CD4-positive, CD25-positive, alpha-beta regulatory T cell (primary cell): ENCODE measurements around the gene THSD7A. TPM values are rescaled to one million over a fixed set of nuclear protein-coding genes. Genes with fewer than 3 reads are reported as not detected.

Experiments used
- ATAC-seq, 2 donors: fragments of 150-1000 bp; cut with Tn5 transposase; one replicate each; pipeline ENCODE4 v1.10.0; 2021; ENCODE audit warnings: low read depth in 2 of 2, moderate number of reproducible peaks in 2 of 2, moderate library complexity in 1 of 2
- DNase-seq, 3 donors: peaks; one replicate each; pipeline versions ENCODE4 v3.0.0 to v3.0.0-alpha.2; 2012 to 2022; ENCODE audit warnings: mixed read lengths in 1 of 3
- H3K27ac ChIP-seq: one replicate; pipeline ENCODE4 v1.7.0; 2013; ENCODE audit warnings: mild to moderate bottlenecking, low read length; ENCODE audit not compliant: insufficient read depth, poor library complexity, severe bottlenecking
- H3K27me3 ChIP-seq: one replicate; pipeline ENCODE4 v1.7.0; 2013; ENCODE audit warnings: low read length; ENCODE audit not compliant: control insufficient read depth, insufficient read depth
- H3K36me3 ChIP-seq: one replicate; pipeline ENCODE4 v1.7.0; 2013; ENCODE audit warnings: mild to moderate bottlenecking, low read length, moderate library complexity; ENCODE audit not compliant: control insufficient read depth, insufficient read depth
- H3K4me1 ChIP-seq: 2 replicates; pipeline ENCODE4 v1.7.0; 2013; ENCODE audit warnings: mild to moderate bottlenecking, low read length; ENCODE audit not compliant: insufficient read depth, control insufficient read depth, poor library complexity, severe bottlenecking
- H3K4me3 ChIP-seq: one replicate; pipeline ENCODE4 v1.7.0; 2013; ENCODE audit warnings: low read depth, mild to moderate bottlenecking, low read length, moderate library complexity
- H3K9me3 ChIP-seq, 2 experiments: 1 replicate in 1 of 2; 2 replicates in 1 of 2; pipeline ENCODE4 v1.7.0; 2013; ENCODE audit warnings: low read length in 2 of 2, mild to moderate bottlenecking in 1 of 2, moderate library complexity in 1 of 2; ENCODE audit not compliant: control insufficient read depth in 2 of 2
- H3K27ac Mint-ChIP-seq, 3 donors: one replicate each; pipeline ENCODE4 v1.8.0; 2020 to 2022; ENCODE audit warnings: mild to moderate bottlenecking in 3 of 3, mixed read lengths in 3 of 3, moderate library complexity in 2 of 3
- H3K27me3 Mint-ChIP-seq: one replicate; pipeline ENCODE4 v1.8.0; 2022; ENCODE audit warnings: mild to moderate bottlenecking, mixed read lengths
- H3K36me3 Mint-ChIP-seq: one replicate; pipeline ENCODE4 v1.8.0; 2020; ENCODE audit warnings: mixed read lengths
- H3K4me1 Mint-ChIP-seq, 4 donors: one replicate each; pipeline ENCODE4 v1.8.0; 2020 to 2022; ENCODE audit warnings: mixed read lengths in 4 of 4, mild to moderate bottlenecking in 1 of 4
- H3K4me3 Mint-ChIP-seq, 4 donors: one replicate each; pipeline ENCODE4 v1.8.0; 2020 to 2022; ENCODE audit warnings: mild to moderate bottlenecking in 4 of 4, mixed read lengths in 4 of 4, moderate library complexity in 3 of 4
- H3K9me3 Mint-ChIP-seq, 7 donors: one replicate each; pipeline ENCODE4 v1.8.0; 2020 to 2022; ENCODE audit warnings: mixed read lengths in 7 of 7, mild to moderate bottlenecking in 3 of 7, moderate library complexity in 2 of 7
- polyA plus RNA-seq, 4 donors: library from polyadenylated mRNA; unstranded; fragments of 300-500 nt; fragmentation: Illumina TruSeq; gene quantifications; one replicate each; pipeline ENCODE4 v1.2.3, GENCODE V29; 2021
- total RNA-seq: library from RNA; stranded (reverse); gene quantifications from one replicate; pipeline ENCODE4 v1.2.3, GENCODE V29; 2022

Gene THSD7A
- total and polyA plus RNA-seq, 5 donors from 2014 or later: 0.02 TPM; not detected in 4

- Mint-ChIP-seq H3K9me3 (peaks cover 0 to 2% (median 0%) of the 10 kb centered on the region in 7 donors), H3K36me3 (no peaks in the 10 kb centered on the region), H3K27me3 (no peaks in the 10 kb centered on the region), H3K4me3 (no peak overlapping the region), H3K4me1 (no peaks in the 10 kb centered on the region), H3K27ac (no peak overlapping the region)
- Histone ChIP-seq H3K9me3 (no peaks in the 10 kb centered on the region), H3K27ac (no peak overlapping the region), H3K27me3 (no peaks in the 10 kb centered on the region), H3K4me3 (no peak overlapping the region), H3K4me1 (no peaks in the 10 kb centered on the region), H3K36me3 (no peaks in the 10 kb centered on the region)
- DNase-seq (no peak), ATAC-seq (no peak)
Measured at GRCh38 chr7:11437994-11438393, 394.0 kb downstream of the THSD7A start.

- Histone ChIP-seq H3K4me3 (no peak overlapping the region), H3K27ac (no peak overlapping the region), H3K9me3 (no peaks in the 10 kb centered on the region), H3K27me3 (no peaks in the 10 kb centered on the region), H3K36me3 (no peaks in the 10 kb centered on the region), H3K4me1 (no peaks in the 10 kb centered on the region)
- no peaks in the 10 kb centered on the region for H3K4me1 Mint-ChIP-seq
- ATAC-seq: no peak
- H3K36me3 Mint-ChIP-seq: no peaks in the 10 kb centered on the region
- H3K27me3 Mint-ChIP-seq: no peaks in the 10 kb centered on the region
- no peak overlapping the region for H3K4me3 Mint-ChIP-seq
- H3K27ac Mint-ChIP-seq: no peak overlapping the region
- no peak for DNase-seq
- peaks cover 0 to 2% (median 0%) of the 10 kb centered on the region in 7 donors for H3K9me3 Mint-ChIP-seq
Measured at GRCh38 chr7:11436773-11437524, 395.0 kb downstream of the THSD7A start.

- ATAC-seq: no peak
- H3K9me3 Mint-ChIP-seq: peaks cover 0 to 2% (median 0%) of the 10 kb centered on the region in 7 donors
Measured at GRCh38 chr7:11436316-11436715, 395.7 kb downstream of the THSD7A start.

DNA sequence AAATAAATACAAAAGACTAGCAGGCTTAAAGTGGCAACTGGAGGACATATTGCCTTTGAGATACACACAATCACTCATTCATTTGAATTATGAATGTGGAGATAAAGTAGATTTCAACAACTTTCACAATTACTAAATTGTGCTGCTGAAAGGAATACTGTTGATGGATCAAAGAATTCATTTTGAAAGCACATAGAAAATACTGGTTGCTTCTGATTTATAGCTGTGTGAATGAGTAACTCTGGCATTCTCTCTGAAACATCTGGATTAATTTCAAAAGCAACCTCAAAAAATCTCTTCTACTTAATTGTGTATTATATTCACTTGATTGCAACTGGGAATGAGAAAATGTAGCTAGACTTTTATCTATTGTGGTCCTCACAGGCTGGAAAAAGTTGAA is 397.6 kb downstream of the THSD7A start:
- no peaks in the 10 kb centered on the region for H3K9me3 ChIP-seq
- H3K36me3 Mint-ChIP-seq: no peaks in the 10 kb centered on the region
- H3K36me3 ChIP-seq: no peaks in the 10 kb centered on the region
- ATAC-seq: no peak
- H3K4me1 Mint-ChIP-seq: no peaks in the 10 kb centered on the region
- H3K4me3 Mint-ChIP-seq: no peak overlapping the region
- peaks cover 0 to 1% (median 0%) of the 10 kb centered on the region in 7 donors for H3K9me3 Mint-ChIP-seq
- no peaks in the 10 kb centered on the region for H3K27me3 ChIP-seq
- no peak overlapping the region for H3K27ac ChIP-seq
- H3K4me1 ChIP-seq: no peaks in the 10 kb centered on the region
- H3K4me3 ChIP-seq: no peak overlapping the region
- DNase-seq: no peak
- no peak overlapping the region for H3K27ac Mint-ChIP-seq
- no peaks in the 10 kb centered on the region for H3K27me3 Mint-ChIP-seq

More at GRCh38 chr7:11436316-11436715, 395.7 kb downstream of the THSD7A start:
- Histone ChIP-seq H3K36me3 (no peaks in the 10 kb centered on the region), H3K27me3 (no peaks in the 10 kb centered on the region), H3K4me1 (no peaks in the 10 kb centered on the region), H3K4me3 (no peak overlapping the region), H3K27ac (no peak overlapping the region), H3K9me3 (no peaks in the 10 kb centered on the region)
- no peak for DNase-seq
- Mint-ChIP-seq H3K27me3 (no peaks in the 10 kb centered on the region), H3K4me3 (no peak overlapping the region), H3K27ac (no peak overlapping the region), H3K4me1 (no peaks in the 10 kb centered on the region), H3K36me3 (no peaks in the 10 kb centered on the region)

DNA sequence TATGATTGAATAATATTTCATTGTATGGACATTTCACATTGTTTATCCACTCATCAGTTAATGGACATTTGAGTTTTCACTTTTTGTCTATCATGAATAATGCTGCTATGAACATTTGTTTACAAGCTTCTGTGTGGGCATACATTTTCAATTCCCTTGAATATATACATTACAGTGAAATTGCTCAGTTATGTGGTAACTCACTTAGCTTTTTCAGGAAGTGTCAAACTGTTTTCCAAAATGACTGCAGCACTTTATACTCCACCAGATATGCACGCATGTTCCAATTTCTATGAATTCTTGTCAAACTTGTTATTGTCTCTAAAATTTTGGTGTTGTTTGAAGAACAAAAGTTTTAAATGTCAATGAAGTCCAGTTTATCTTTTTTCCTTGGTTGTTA is 401.2 kb downstream of the THSD7A start:
- Mint-ChIP-seq H3K4me1 (no peaks in the 10 kb centered on the region), H3K36me3 (no peaks in the 10 kb centered on the region), H3K4me3 (no peak overlapping the region), H3K27me3 (no peaks in the 10 kb centered on the region), H3K9me3 (peaks cover 0 to 1% (median 0%) of the 10 kb centered on the region in 7 donors), H3K27ac (no peak overlapping the region)
- Histone ChIP-seq H3K9me3 (no peaks in the 10 kb centered on the region), H3K36me3 (no peaks in the 10 kb centered on the region), H3K4me1 (no peaks in the 10 kb centered on the region), H3K27me3 (no peaks in the 10 kb centered on the region), H3K4me3 (no peak overlapping the region), H3K27ac (no peak overlapping the region)
- DNase-seq: no peak
- no peak for ATAC-seq

- H3K27me3 ChIP-seq: no peaks in the 10 kb centered on the region
- ATAC-seq (no peak), DNase-seq (no peak)
- H3K36me3 ChIP-seq: no peaks in the 10 kb centered on the region
- no peak overlapping the region for H3K4me3 ChIP-seq
- H3K4me3 Mint-ChIP-seq: no peak overlapping the region
- no peaks in the 10 kb centered on the region for H3K4me1 ChIP-seq
- H3K36me3 Mint-ChIP-seq: no peaks in the 10 kb centered on the region
- no peaks in the 10 kb centered on the region for H3K4me1 Mint-ChIP-seq
- H3K27ac ChIP-seq: no peak overlapping the region
- no peaks in the 10 kb centered on the region for H3K9me3 ChIP-seq
- H3K27me3 Mint-ChIP-seq: no peaks in the 10 kb centered on the region
- no peak overlapping the region for H3K27ac Mint-ChIP-seq
- peaks cover 0 to 1% (median 0%) of the 10 kb centered on the region in 7 donors for H3K9me3 Mint-ChIP-seq
Measured at GRCh38 chr7:11430112-11430511, 401.9 kb downstream of the THSD7A start.

DNA sequence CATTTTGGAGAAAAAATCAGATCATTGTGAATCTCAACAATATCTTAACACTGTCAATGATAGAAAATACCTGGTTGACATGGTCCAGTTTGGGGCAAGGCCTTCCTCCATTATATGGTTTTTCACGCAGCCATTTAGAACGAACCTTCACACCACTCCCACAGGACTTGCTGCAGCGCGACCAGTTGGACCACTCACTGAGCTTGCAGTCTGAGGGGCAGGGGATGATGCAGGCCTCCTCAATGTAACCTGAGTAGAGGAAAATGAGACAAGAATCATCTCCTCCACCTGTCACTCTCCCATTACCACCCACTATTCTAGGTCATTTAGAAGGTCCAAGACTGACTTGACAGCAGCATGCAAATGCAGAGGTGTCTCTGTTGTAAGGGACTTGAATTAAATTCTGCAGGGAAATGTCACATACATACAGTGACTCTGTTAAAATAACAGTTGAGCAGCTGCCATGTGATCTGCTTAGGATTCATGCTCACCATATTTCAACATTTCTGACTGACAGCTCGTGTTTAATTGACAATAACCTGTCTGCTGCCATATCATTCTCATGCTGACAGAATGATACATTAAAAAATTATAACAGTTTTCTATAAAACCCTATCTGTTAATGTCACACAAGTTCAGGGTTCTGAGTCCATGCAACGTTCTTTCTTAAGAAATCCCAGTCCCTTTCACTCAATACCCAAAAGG is 403.0 kb downstream of the THSD7A start:
- Histone ChIP-seq H3K27me3 (no peaks in the 10 kb centered on the region), H3K27ac (no peak overlapping the region), H3K4me1 (no peaks in the 10 kb centered on the region), H3K9me3 (no peaks in the 10 kb centered on the region), H3K36me3 (no peaks in the 10 kb centered on the region), H3K4me3 (no peak overlapping the region)
- no peak overlapping the region for H3K27ac Mint-ChIP-seq
- no peaks in the 10 kb centered on the region for H3K27me3 Mint-ChIP-seq
- H3K36me3 Mint-ChIP-seq: no peaks in the 10 kb centered on the region
- ATAC-seq: no peak
- H3K4me1 Mint-ChIP-seq: no peaks in the 10 kb centered on the region
- no peak for DNase-seq
- H3K9me3 Mint-ChIP-seq: peaks cover 0 to 1% (median 0%) of the 10 kb centered on the region in 7 donors
- H3K4me3 Mint-ChIP-seq: no peak overlapping the region
